Progenitor cell of endocrine pancreas (in vitro differentiated cells): ENCODE results near the gene XPNPEP1. TPM values are rescaled to one million over a fixed set of nuclear protein-coding genes. Genes with fewer than 3 reads are reported as not detected.

Experiments used
- DNase-seq: peaks from one replicate; pipeline ENCODE4 v3.0.0; 2021; ENCODE audit warnings: low spot score; ENCODE audit not compliant: unreplicated experiment
- H3K27ac Mint-ChIP-seq: 2 replicates; pipeline ENCODE4 v1.8.0; 2021; ENCODE audit warnings: mild to moderate bottlenecking, moderate library complexity, mixed read lengths
- H3K27me3 Mint-ChIP-seq: 2 replicates; pipeline ENCODE4 v1.8.0; 2021; ENCODE audit warnings: mixed read lengths
- H3K36me3 Mint-ChIP-seq: 2 replicates; pipeline ENCODE4 v1.8.0; 2022; ENCODE audit warnings: mixed read lengths; ENCODE audit not compliant: insufficient read depth
- H3K4me1 Mint-ChIP-seq: 2 replicates; pipeline ENCODE4 v1.8.0; 2021; ENCODE audit warnings: low read depth, mixed read lengths
- H3K4me3 Mint-ChIP-seq: 2 replicates; pipeline ENCODE4 v1.8.0; 2021; ENCODE audit warnings: low read depth, mild to moderate bottlenecking, moderate library complexity, mixed read lengths
- H3K9me3 Mint-ChIP-seq: 2 replicates; pipeline ENCODE4 v1.8.0; 2021; ENCODE audit warnings: low read depth, mixed read lengths
- total RNA-seq: library from RNA; stranded (reverse); gene quantifications from 2 replicates; pipeline ENCODE4 v1.2.1, GENCODE V29; 2021
- TF ChIP-seq, protein P1 (sequence below): fragments of 200-600 bp; sonication (generic); IDR thresholded peaks from one replicate; pipeline ENCODE4 v1.5.0; 2021; ENCODE audit warnings: antibody characterized with exemption, mild to moderate bottlenecking; ENCODE audit not compliant: unreplicated experiment

The XPNPEP1 gene
- total RNA-seq, 1 donor from 2014 or later: 40.0 TPM

- no peak for DNase-seq
- Mint-ChIP-seq H3K27ac (no peak overlapping the region), H3K4me3 (no peak overlapping the region), H3K36me3 (no peaks in the 10 kb centered on the region), H3K4me1 (peaks cover 3% of the 10 kb centered on the region), H3K9me3 (no peaks in the 10 kb centered on the region), H3K27me3 (peaks cover 20% of the 10 kb centered on the region)
- TF ChIP-seq, protein P1, sequence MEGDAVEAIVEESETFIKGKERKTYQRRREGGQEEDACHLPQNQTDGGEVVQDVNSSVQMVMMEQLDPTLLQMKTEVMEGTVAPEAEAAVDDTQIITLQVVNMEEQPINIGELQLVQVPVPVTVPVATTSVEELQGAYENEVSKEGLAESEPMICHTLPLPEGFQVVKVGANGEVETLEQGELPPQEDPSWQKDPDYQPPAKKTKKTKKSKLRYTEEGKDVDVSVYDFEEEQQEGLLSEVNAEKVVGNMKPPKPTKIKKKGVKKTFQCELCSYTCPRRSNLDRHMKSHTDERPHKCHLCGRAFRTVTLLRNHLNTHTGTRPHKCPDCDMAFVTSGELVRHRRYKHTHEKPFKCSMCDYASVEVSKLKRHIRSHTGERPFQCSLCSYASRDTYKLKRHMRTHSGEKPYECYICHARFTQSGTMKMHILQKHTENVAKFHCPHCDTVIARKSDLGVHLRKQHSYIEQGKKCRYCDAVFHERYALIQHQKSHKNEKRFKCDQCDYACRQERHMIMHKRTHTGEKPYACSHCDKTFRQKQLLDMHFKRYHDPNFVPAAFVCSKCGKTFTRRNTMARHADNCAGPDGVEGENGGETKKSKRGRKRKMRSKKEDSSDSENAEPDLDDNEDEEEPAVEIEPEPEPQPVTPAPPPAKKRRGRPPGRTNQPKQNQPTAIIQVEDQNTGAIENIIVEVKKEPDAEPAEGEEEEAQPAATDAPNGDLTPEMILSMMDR: no peak
Observed at GRCh38 chr10:109940117-109940516, 16.8 kb upstream of the XPNPEP1 start.

DNA sequence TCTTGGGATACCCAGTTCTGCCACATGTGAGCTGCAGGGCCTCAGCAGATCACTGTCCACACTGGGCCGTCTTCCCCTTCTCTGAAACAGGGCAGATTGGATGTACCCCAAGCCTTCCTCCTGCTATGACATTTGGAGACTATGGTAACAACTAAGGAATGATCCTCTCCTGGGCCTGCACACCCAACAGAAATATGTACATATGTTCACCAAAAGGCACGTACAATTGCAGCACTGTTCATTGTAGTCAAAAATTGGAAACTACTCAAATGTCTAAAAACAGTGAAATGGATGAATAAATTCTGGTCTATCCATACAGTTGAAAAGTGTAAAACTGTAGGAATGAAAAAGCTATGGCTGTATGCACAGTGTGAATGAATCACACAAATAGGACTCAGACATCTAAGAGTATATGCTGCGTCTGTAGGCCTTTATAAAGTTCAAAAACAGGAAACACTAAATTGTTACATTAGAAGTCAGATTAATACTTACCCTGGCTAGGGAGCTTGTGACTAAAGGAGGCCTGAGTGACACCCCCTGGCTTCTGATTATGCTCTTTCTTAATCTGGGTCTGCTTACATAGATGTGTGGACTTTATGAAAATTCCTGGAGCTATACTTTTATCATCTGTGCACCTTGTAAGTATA lies 16.1 kb upstream of the XPNPEP1 start:
- peaks cover 20% of the 10 kb centered on the region for H3K27me3 Mint-ChIP-seq
- no peaks in the 10 kb centered on the region for H3K9me3 Mint-ChIP-seq
- no peak for DNase-seq
- no peaks in the 10 kb centered on the region for H3K36me3 Mint-ChIP-seq
- TF ChIP-seq, protein P1: no peak
- H3K4me3 Mint-ChIP-seq: no peak overlapping the region
- no peak overlapping the region for H3K27ac Mint-ChIP-seq
- H3K4me1 Mint-ChIP-seq: peaks cover 7% of the 10 kb centered on the region

- H3K27me3 Mint-ChIP-seq: peaks cover 14% of the 10 kb centered on the region
- H3K4me1 Mint-ChIP-seq: peaks cover 7% of the 10 kb centered on the region
- no peak for DNase-seq
- no peaks in the 10 kb centered on the region for H3K36me3 Mint-ChIP-seq
- no peaks in the 10 kb centered on the region for H3K9me3 Mint-ChIP-seq
- H3K27ac Mint-ChIP-seq: no peak overlapping the region
- H3K4me3 Mint-ChIP-seq: no peak overlapping the region
- TF ChIP-seq, protein P1: no peak
Observed at GRCh38 chr10:109937460-109938065, 14.3 kb upstream of the XPNPEP1 start.

DNA sequence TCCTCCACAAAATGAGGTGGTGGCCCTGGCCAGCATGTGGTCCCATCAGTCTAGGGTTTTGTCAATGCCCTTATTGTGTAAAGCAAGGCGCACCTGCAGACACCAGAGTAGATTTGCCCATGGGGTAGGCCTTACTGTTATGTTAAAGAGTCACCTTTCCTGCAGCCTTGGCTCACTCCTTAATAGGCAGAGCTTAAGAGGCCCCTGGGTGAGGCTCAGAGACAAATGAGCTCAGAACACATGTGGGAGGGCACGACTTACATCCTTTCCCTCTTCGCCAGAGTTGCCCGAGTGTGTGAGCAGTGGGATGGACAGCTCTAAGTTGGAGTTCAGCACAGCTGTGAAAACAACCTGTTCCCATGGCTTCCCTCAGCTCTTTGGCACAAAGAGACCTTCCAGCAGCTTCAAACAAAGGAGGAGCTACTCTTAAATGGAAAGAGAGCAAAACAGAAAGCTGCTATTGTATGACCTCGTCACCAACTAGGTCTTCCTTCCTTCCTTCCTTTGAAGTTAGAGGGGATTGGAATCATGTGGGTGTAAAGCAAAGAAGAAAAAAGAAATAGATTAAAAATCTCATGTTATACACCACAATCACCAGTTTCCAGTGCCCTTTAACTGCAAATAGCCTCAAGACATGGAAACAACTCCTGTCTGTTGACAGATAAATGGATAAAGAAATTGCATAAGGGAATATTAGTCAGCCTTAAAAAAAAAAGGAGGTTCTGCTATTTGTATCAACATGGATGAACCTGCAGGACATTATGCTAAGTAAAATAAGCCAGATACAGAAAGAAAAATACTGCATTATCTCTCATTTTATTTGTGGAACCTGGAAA lies 11.9 kb upstream of the XPNPEP1 start:
- TF ChIP-seq, protein P1: no peak
- H3K9me3 Mint-ChIP-seq: no peaks in the 10 kb centered on the region
- H3K4me3 Mint-ChIP-seq: no peak overlapping the region
- H3K36me3 Mint-ChIP-seq: no peaks in the 10 kb centered on the region
- no peak overlapping the region for H3K27ac Mint-ChIP-seq
- H3K4me1 Mint-ChIP-seq: peaks cover 7% of the 10 kb centered on the region
- peaks cover 8% of the 10 kb centered on the region for H3K27me3 Mint-ChIP-seq
- no peak for DNase-seq

DNA sequence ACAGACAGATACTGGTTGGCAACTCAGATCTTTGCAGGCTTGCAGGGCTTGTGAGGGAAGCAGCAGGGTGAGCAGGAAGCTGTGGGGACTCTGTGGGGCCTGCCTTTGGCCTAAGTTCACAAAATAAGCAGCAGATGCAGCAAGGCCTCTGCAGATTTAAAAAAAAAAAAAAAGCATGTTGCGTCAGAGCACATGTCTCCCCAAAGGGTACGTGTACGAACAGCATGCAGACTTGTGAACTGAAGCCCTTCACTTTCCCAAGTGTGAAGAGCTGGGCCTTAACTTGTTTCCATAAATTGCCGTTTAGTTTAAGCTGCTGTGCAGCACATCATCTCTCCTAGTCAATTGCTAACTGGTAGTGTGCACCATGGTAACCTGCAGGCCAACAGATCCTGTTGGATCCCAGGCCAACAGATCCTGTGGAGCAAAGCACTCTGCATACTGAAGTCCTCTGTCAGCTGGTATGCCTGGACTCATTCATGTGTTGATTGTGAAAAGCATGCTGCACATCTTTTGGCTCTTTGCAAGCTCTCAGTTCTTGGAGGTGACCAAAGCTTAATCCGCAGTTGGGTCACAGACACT lies 10.8 kb upstream of the XPNPEP1 start:
- DNase-seq: no peak

More for the DNA sequence above, 10.8 kb upstream of the XPNPEP1 start:
- Mint-ChIP-seq H3K27ac (no peak overlapping the region), H3K4me1 (peaks cover 7% of the 10 kb centered on the region), H3K36me3 (no peaks in the 10 kb centered on the region), H3K27me3 (peaks cover 6% of the 10 kb centered on the region), H3K4me3 (no peak overlapping the region), H3K9me3 (no peaks in the 10 kb centered on the region)
- TF ChIP-seq, protein P1: no peak
